Hepatocyte (in vitro differentiated cells): ENCODE results near the gene FAM83F. TPM values are rescaled to one million over a fixed set of nuclear protein-coding genes. Genes with fewer than 3 reads are reported as not detected.

Source experiments
- DNase-seq: peaks from one replicate; pipeline ENCODE4 v3.0.0-alpha.2; 2016; ENCODE audit warnings: low spot score
- H2AFZ ChIP-seq: fragments of 200-600 bp; sonication (generic); 2 replicates; pipeline ENCODE4 v1.6.0; 2016; ENCODE audit warnings: antibody characterized with exemption, mild to moderate bottlenecking
- H3K27ac ChIP-seq: fragments of 200-600 bp; sonication (generic); 2 replicates; pipeline ENCODE4 v1.5.1; 2016; ENCODE audit warnings: mild to moderate bottlenecking
- H3K27me3 ChIP-seq: fragments of 200-600 bp; sonication (generic); 2 replicates; pipeline ENCODE4 v1.6.1; 2016
- H3K36me3 ChIP-seq: fragments of 200-600 bp; sonication (generic); replicated peaks from 2 replicates; pipeline ENCODE4 v1.5.1; 2016; ENCODE audit warnings: low read depth; ENCODE audit not compliant: insufficient read depth
- H3K4me1 ChIP-seq: fragments of 200-600 bp; sonication (generic); 2 replicates; pipeline ENCODE4 v1.5.1; 2016; ENCODE audit warnings: mild to moderate bottlenecking, moderate library complexity; ENCODE audit not compliant: insufficient read depth
- H3K4me2 ChIP-seq: fragments of 200-600 bp; sonication (generic); 2 replicates; pipeline ENCODE4 v1.6.0; 2016
- H3K4me3 ChIP-seq: fragments of 200-600 bp; sonication (generic); 2 replicates; pipeline ENCODE4 v1.5.1; 2016; ENCODE audit warnings: mild to moderate bottlenecking
- H3K79me2 ChIP-seq: fragments of 200-600 bp; sonication (generic); 2 replicates; pipeline ENCODE4 v1.6.0; 2017; ENCODE audit warnings: mild to moderate bottlenecking
- H3K9me2 ChIP-seq: fragments of 200-600 bp; sonication (generic); replicated peaks from 2 replicates; pipeline ENCODE4 v1.6.0; 2017; ENCODE audit warnings: mild to moderate bottlenecking; ENCODE audit not compliant: insufficient read depth
- H3K9me3 ChIP-seq: fragments of 200-600 bp; sonication (generic); 2 replicates; pipeline ENCODE4 v1.5.1; 2016; ENCODE audit warnings: low read depth, mild to moderate bottlenecking
- H4K20me1 ChIP-seq: fragments of 200-600 bp; sonication (generic); 2 replicates; pipeline ENCODE4 v1.6.0; 2016; ENCODE audit warnings: mild to moderate bottlenecking; ENCODE audit not compliant: insufficient read depth, poor library complexity, severe bottlenecking
- EZH2 ChIP-seq: fragments of 200-600 bp; sonication (generic); IDR thresholded peaks from 2 replicates; pipeline ENCODE4 v1.6.1; 2016; ENCODE audit warnings: antibody characterized with exemption, mild to moderate bottlenecking, borderline replicate concordance
- EZH2phosphoT487 ChIP-seq: fragments of 200-600 bp; sonication (generic); IDR thresholded peaks from one replicate; pipeline ENCODE4 v1.6.1; 2018; ENCODE audit warnings: antibody characterized with exemption, mild to moderate bottlenecking, low read depth, moderate library complexity; ENCODE audit not compliant: unreplicated experiment, severe bottlenecking
- WGBS: methylation state at CpG from one replicate; pipeline ENCODE4 v1.1.6; 2016; ENCODE audit warnings: low lambda C conversion rate; ENCODE audit errors: missing lambda C conversion rate; 5-methylcytosine and 5-hydroxymethylcytosine counted together
- polyA plus RNA-seq: library from polyadenylated mRNA; unstranded; fragments of >200 nt; fragmentation: Nextera tagmentation; extraction: Ambion mirVana; gene quantifications from 2 replicates; pipeline ENCODE4 v1.2.1, GENCODE V29; 2016
- total RNA-seq: library from RNA; depleted of rRNA; stranded (reverse); fragments of >200 nt; gene quantifications from 2 replicates; pipeline ENCODE4 v1.2.3, GENCODE V29; 2014
- TF ChIP-seq, protein P1 (sequence below): fragments of 200-600 bp; sonication (generic); IDR thresholded peaks from 2 replicates; pipeline ENCODE4 v1.5.1; 2016; ENCODE audit warnings: antibody characterized with exemption, mild to moderate bottlenecking; ENCODE audit not compliant: poor library complexity

FAM83F gene
- total and polyA plus RNA-seq, 2 experiments from 2014 or later = 10.8 to 12.8 TPM

DNA sequence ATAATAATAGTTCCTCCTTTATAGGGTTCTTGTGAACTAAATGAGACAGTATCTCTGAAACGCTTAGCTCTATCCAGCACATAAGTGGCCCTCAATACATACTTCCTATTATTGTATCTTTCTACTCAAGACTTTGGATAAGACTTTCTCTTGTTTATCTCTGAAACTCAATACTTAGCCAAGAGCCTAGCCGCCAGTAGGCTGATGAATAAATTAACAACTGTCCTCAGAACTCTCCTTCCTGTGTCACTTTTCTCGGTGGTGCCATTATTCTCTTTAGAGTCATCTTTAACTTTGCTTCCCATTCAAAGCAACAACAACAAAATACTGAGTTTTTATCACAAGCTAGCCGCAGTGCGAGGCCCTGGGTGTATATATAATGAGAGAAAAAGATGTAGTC is 86.9 kb downstream of the FAM83F start:
- TF ChIP-seq EZH2 = no peak
- Histone ChIP-seq H3K9me3 (no peaks in the 10 kb centered on the region), H3K9me2 (no peaks in the 10 kb centered on the region), H3K27me3 (no peaks in the 10 kb centered on the region), H2AFZ (no peak overlapping the region), H3K79me2 (peaks cover 79% of the 10 kb centered on the region), H3K27ac (no peak overlapping the region), H4K20me1 (peaks cover 17% of the 10 kb centered on the region), H3K4me3 (no peak overlapping the region), H3K4me2 (no peak overlapping the region), H3K4me1 (no peaks in the 10 kb centered on the region), H3K36me3 (no peaks in the 10 kb centered on the region)
- WGBS = 80% methylated on average over 5 of the region's 5 CpGs
- no peak for DNase-seq

DNA sequence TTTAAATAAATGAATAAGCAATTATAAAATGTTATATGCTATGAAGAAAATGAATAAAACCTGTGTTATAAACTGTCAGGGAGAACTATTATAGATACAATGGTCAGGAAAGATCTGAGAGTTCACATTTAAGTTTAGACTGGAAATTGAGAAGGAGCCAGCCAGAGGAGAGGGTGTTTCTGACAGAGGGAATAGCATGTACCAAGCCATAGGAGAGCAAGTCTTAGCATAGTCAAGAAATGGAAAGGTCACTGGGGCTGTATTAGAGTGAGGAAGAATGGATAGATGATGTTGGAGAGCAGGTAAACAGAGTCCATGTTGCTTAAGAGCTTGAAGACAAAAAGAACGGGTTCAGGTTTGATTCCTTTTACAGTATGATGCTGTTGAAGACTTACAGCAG is 87.4 kb downstream of the FAM83F start:
- 81% methylated on average over 1 of the region's 1 CpG for WGBS
- no peak for DNase-seq

DNA sequence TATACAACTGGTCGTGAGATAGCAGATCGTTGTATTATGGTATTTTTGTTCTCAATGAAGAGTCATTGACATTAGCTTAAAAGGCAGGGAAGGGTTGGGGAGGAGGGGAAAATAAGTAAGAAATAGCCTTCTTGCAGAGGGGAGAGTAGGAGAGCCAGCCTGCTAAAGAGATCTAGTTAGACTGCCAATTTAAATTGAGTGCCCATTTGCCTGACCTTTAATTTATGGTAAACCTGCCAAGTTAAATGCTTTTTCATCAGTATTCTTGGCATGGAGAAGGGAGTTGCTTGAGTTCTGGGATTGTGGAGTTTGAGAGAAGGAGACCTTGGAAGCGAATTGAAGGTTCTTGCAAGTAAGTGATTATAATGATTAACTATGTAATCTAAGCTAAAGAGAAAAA is 89.0 kb downstream of the FAM83F start:
- no peak for DNase-seq
- Histone ChIP-seq H3K36me3 (no peaks in the 10 kb centered on the region), H4K20me1 (peaks cover 14% of the 10 kb centered on the region), H3K4me3 (no peak overlapping the region), H2AFZ (no peak overlapping the region), H3K9me3 (no peaks in the 10 kb centered on the region), H3K27ac (no peak overlapping the region), H3K79me2 (peaks cover 73% of the 10 kb centered on the region), H3K27me3 (no peaks in the 10 kb centered on the region), H3K4me2 (no peak overlapping the region), H3K4me1 (no peaks in the 10 kb centered on the region), H3K9me2 (no peaks in the 10 kb centered on the region)
- 97% methylated on average over 3 of the region's 3 CpGs for WGBS
- TF ChIP-seq EZH2phosphoT487 (no peak), EZH2 (no peak)
- TF ChIP-seq, protein P1, sequence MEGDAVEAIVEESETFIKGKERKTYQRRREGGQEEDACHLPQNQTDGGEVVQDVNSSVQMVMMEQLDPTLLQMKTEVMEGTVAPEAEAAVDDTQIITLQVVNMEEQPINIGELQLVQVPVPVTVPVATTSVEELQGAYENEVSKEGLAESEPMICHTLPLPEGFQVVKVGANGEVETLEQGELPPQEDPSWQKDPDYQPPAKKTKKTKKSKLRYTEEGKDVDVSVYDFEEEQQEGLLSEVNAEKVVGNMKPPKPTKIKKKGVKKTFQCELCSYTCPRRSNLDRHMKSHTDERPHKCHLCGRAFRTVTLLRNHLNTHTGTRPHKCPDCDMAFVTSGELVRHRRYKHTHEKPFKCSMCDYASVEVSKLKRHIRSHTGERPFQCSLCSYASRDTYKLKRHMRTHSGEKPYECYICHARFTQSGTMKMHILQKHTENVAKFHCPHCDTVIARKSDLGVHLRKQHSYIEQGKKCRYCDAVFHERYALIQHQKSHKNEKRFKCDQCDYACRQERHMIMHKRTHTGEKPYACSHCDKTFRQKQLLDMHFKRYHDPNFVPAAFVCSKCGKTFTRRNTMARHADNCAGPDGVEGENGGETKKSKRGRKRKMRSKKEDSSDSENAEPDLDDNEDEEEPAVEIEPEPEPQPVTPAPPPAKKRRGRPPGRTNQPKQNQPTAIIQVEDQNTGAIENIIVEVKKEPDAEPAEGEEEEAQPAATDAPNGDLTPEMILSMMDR = no peak

More for the DNA sequence above, 87.4 kb downstream of the FAM83F start:
- Histone ChIP-seq H4K20me1 (peaks cover 15% of the 10 kb centered on the region), H3K9me3 (no peaks in the 10 kb centered on the region), H3K27me3 (no peaks in the 10 kb centered on the region), H3K79me2 (peaks cover 75% of the 10 kb centered on the region), H3K9me2 (no peaks in the 10 kb centered on the region), H3K27ac (no peak overlapping the region), H3K4me2 (no peak overlapping the region), H3K4me1 (no peaks in the 10 kb centered on the region), H3K4me3 (no peak overlapping the region), H2AFZ (no peak overlapping the region), H3K36me3 (no peaks in the 10 kb centered on the region)
- no peak for TF ChIP-seq EZH2
- TF ChIP-seq, protein P1 = no peak
- TF ChIP-seq EZH2phosphoT487 = no peak

DNA sequence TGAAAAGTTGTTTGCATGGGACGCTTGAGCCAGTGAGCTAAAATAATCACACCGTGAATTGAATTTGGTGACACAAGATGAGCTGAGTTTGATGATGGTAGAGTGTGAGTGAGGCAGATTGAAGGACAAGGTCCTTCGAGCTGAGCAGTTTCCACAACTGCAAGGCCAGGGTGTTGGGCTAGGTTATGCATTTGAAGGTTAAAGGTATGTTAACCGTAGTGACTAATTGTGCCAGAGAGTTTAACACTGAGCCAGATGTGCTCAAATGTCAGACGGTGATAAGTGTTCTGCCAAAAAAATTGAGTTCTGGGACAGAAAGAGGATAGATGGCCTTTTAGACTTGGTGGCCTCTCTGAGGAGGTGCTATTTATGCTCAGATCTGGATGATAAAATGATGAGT is 89.5 kb downstream of the FAM83F start:
- H4K20me1 ChIP-seq = peaks cover 14% of the 10 kb centered on the region
- H3K36me3 ChIP-seq = no peaks in the 10 kb centered on the region
- H2AFZ ChIP-seq = no peak overlapping the region
- no peak for TF ChIP-seq EZH2phosphoT487
- no peak for TF ChIP-seq EZH2
- TF ChIP-seq, protein P1 = no peak
- no peaks in the 10 kb centered on the region for H3K9me2 ChIP-seq
- H3K27ac ChIP-seq = no peak overlapping the region
- DNase-seq = no peak
- H3K4me3 ChIP-seq = no peak overlapping the region
- no peaks in the 10 kb centered on the region for H3K9me3 ChIP-seq
- 82% methylated on average over 5 of the region's 5 CpGs for WGBS
- H3K79me2 ChIP-seq = peaks cover 69% of the 10 kb centered on the region
- no peaks in the 10 kb centered on the region for H3K27me3 ChIP-seq
- no peak overlapping the region for H3K4me2 ChIP-seq
- no peaks in the 10 kb centered on the region for H3K4me1 ChIP-seq
